Measurements from ENCODE around the gene UST. TPM values are rescaled to one million over a fixed set of nuclear protein-coding genes. Genes with fewer than 3 reads are reported as not detected.

The UST gene
- total RNA-seq, 4 donors from 2014 or later: 2.9 to 12.0 (median 5.7) TPM

DNA sequence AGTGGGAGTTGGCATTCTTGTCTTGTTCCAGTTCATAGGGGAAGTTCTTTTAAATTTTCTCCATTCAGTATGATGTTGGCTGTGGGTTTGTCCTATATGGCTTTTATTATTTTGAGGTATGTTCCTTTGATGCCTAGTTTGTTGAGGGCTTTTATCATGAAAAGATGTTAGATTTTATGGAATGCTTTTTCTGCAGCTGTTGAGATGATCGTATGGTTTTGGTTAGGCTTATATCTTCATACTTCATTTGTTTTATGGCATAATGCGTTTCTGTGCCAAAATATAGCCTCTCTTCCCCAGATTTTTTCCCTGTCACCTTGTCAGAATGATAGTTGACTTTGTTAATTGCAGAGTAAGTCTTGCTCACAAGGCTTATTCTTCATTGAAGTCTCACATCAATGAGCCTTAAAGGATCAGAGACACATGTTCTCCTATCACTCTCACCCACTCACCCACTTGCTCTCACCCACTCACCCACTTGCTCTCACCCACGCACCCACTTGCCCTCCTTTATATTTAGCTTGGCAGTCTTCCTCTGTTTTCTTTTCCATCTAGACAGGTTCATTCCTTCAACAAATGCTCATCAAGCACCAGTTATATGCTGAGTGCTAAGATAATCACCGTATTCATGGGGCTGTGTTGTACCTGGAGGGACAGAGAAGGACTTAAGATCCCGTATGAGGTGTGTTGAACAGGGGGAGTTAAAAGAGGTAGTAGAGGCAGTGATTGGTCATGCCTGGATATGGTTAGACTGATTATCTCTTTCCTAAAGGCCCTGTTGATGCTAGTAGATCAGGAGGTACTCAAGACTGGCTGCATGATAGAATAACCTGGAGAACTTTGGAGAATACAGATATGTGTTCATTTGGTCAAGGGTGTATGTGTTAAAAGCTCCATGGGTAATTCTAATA, 19.3 kb downstream of the UST start:
- H3K9me3 ChIP-seq: peaks cover 0 to 3% (median 0%) of the 10 kb centered on the region in 3 donors
- H3K4me1 ChIP-seq: peaks cover 0 to 30% (median 13%) of the 10 kb centered on the region in 3 donors
- TF ChIP-seq POLR2A (IDR thresholded peaks at IDR 0.05): no peak
- TF ChIP-seq, protein P1, sequence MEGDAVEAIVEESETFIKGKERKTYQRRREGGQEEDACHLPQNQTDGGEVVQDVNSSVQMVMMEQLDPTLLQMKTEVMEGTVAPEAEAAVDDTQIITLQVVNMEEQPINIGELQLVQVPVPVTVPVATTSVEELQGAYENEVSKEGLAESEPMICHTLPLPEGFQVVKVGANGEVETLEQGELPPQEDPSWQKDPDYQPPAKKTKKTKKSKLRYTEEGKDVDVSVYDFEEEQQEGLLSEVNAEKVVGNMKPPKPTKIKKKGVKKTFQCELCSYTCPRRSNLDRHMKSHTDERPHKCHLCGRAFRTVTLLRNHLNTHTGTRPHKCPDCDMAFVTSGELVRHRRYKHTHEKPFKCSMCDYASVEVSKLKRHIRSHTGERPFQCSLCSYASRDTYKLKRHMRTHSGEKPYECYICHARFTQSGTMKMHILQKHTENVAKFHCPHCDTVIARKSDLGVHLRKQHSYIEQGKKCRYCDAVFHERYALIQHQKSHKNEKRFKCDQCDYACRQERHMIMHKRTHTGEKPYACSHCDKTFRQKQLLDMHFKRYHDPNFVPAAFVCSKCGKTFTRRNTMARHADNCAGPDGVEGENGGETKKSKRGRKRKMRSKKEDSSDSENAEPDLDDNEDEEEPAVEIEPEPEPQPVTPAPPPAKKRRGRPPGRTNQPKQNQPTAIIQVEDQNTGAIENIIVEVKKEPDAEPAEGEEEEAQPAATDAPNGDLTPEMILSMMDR (IDR thresholded peaks at IDR 0.05): no peak
- H3K4me3 ChIP-seq: no peak overlapping the region
- H3K36me3 ChIP-seq: no peaks in the 10 kb centered on the region
- DNase-seq: no peak
- H3K27me3 ChIP-seq: no peaks in the 10 kb centered on the region
- no peak overlapping the region for H3K27ac ChIP-seq
- intact Hi-C loops (cut with DNase I): no loop called here
- WGBS, 2 donors: 78 to 86% methylated on average over 5 of the region's 5 CpGs

DNA sequence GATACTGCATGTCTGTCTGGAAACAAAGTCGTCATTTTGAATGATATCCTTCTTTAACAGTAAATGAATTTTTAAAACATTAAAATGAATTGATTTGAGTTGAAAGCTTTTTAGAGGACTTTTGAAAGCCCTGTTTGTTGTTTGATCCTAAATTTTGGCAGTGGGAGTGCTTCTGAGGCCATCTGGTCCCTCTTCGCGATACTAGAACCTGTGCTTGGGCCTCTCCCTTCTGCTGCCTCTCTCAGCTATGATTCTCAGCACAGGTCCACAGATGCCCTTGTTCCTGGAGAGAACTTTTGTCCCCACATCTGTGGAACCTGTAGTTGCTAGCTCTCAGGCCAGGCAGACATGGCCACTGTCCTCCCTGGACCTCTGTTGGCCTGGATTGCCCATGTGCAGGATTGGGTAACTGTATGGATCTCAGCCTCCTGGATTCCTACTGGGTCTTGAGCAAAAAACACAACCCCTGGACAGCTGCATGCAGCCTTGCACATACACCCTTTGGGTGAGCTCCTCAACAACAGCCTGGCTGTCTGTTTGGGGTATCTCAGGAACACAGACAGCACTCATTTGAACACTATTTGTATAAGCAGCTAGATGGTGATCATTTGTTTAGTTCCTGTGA, 21.9 kb downstream of the UST start:
- intact Hi-C loops (cut with DNase I): no loop called here
- WGBS, 2 donors: 88% methylated on average over 3 of the region's 3 CpGs
- H3K4me1 ChIP-seq: peaks cover 0 to 22% (median 4%) of the 10 kb centered on the region in 3 donors
- TF ChIP-seq, protein P1 (IDR thresholded peaks at IDR 0.05): no peak
- TF ChIP-seq POLR2A (IDR thresholded peaks at IDR 0.05): no peak
- no peak overlapping the region for H3K27ac ChIP-seq
- H3K4me3 ChIP-seq: no peak overlapping the region
- H3K27me3 ChIP-seq: no peaks in the 10 kb centered on the region
- no peaks in the 10 kb centered on the region for H3K9me3 ChIP-seq
- no peaks in the 10 kb centered on the region for H3K36me3 ChIP-seq
- DNase-seq: no peak

GRCh38 chr6:148769304-148769968, 22.6 kb downstream of the UST start:
- Histone ChIP-seq H3K27ac (no peak overlapping the region), H3K27me3 (no peaks in the 10 kb centered on the region), H3K4me3 (no peak overlapping the region), H3K36me3 (no peaks in the 10 kb centered on the region), H3K4me1 (peaks cover 0 to 21% (median 4%) of the 10 kb centered on the region in 3 donors), H3K9me3 (no peaks in the 10 kb centered on the region)
- intact Hi-C loops (cut with DNase I): no loop called here
- WGBS, 2 donors: 79 to 81% methylated on average over 4 of the region's 4 CpGs
- TF ChIP-seq POLR2A (IDR thresholded peaks at IDR 0.05): no peak
- TF ChIP-seq, protein P1 (IDR thresholded peaks at IDR 0.05): no peak
- DNase-seq: no peak

DNA sequence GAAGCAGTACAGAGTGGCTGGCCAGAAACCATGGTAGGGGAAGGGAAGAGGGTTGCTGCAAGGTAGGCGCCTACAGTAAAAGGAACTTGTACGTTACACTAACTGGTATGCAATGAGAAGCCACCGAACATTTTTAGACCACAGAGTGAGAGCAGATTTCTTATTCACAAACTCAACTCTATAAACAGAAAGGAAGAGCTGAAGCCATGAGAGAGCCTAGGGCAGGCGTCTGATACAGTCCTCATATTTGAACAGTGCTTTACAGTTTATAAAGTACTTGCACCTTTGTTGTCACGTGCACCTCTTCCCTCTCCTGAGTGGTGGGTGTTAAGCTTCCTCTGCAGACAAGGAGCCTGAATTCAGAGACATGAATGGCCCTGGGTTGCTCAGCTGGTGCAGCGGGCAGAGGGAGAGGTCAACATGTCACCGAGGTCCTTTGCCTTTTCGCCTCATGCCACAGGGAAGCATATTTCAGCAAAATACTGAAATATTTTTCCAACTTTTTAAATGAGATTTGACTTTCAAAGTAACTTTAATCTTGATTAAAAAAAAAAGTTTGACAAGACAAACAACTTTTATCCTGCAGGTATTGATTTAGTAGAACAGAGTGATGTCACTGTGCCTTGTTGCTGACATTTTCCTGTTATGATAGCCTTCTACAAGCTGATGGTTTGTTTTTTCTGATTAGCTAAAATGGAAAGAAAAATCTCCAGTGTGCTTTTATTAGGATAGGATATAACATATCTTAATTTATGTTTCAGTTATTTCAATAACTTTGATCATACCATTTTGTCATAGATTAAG, 23.8 kb downstream of the UST start:
- DNase-seq: no peak
- TF ChIP-seq, protein P1 (IDR thresholded peaks at IDR 0.05): no peak
- TF ChIP-seq POLR2A (IDR thresholded peaks at IDR 0.05): no peak
- H3K4me3 ChIP-seq: no peak overlapping the region
- no peaks in the 10 kb centered on the region for H3K9me3 ChIP-seq
- H3K27me3 ChIP-seq: no peaks in the 10 kb centered on the region
- no peak overlapping the region for H3K27ac ChIP-seq
- H3K36me3 ChIP-seq: no peaks in the 10 kb centered on the region
- WGBS, 2 donors: 78 to 81% methylated on average over 7 to 8 of the region's 8 CpGs
- intact Hi-C loops (cut with DNase I): no loop called here
- H3K4me1 ChIP-seq: peaks cover 0 to 15% (median 4%) of the 10 kb centered on the region in 3 donors

All from esophagus squamous epithelium (tissue), 5 donors.